Stimulated activated CD8-positive, alpha-beta memory T cell treated with anti-CD3 and anti-CD28 coated beads, Interleukin-12 subunit alpha, Interleukin-12 subunit beta, amount 100 ng/mL, for 1 hour (primary cell): ENCODE results near the gene OLFML2A.

Source experiments
- DNase-seq: peaks from one replicate; pipeline ENCODE4 v3.0.0-alpha.2; 2020; ENCODE audit warnings: low read depth

OLFML2A gene

GRCh38 chr9:124797343-124798103 lies 20.6 kb downstream of the OLFML2A start:
- no peak for DNase-seq

- DNase-seq = no peak
Observed at GRCh38 chr9:124799274-124800006, 22.5 kb downstream of the OLFML2A start.

- no peak for DNase-seq
Observed at GRCh38 chr9:124800306-124801259, 23.6 kb downstream of the OLFML2A start.

- DNase-seq = no peak
Observed at GRCh38 chr9:124801356-124801755, 24.4 kb downstream of the OLFML2A start.

GRCh38 chr9:124802426-124802825 lies 25.5 kb downstream of the OLFML2A start:
- no peak for DNase-seq

- DNase-seq = no peak
Observed at GRCh38 chr9:124803911-124804310, 27.0 kb downstream of the OLFML2A start.

GRCh38 chr9:124805186-124805585 lies 28.3 kb downstream of the OLFML2A start:
- no peak for DNase-seq

GRCh38 chr9:124808246-124808956 lies 31.5 kb downstream of the OLFML2A start:
- DNase-seq = no peak

GRCh38 chr9:124809211-124809610 lies 32.3 kb downstream of the OLFML2A start:
- no peak for DNase-seq

- no peak for DNase-seq
Observed at GRCh38 chr9:124809741-124810500, 33.0 kb downstream of the OLFML2A start.

- no peak for DNase-seq
Observed at GRCh38 chr9:124810663-124811355, 33.9 kb downstream of the OLFML2A start.

GRCh38 chr9:124812441-124812876 lies 35.5 kb downstream of the OLFML2A start:
- DNase-seq = no peak

- no peak for DNase-seq
Observed at GRCh38 chr9:124813041-124813440, 36.1 kb downstream of the OLFML2A start.

GRCh38 chr9:124813501-124814163 lies 36.7 kb downstream of the OLFML2A start:
- DNase-seq = no peak

GRCh38 chr9:124814164-124814535 lies 37.2 kb downstream of the OLFML2A start:
- no peak for DNase-seq

- no peak for DNase-seq
Observed at GRCh38 chr9:124815601-124816000, 38.7 kb downstream of the OLFML2A start.

GRCh38 chr9:124818431-124819281 lies 41.7 kb downstream of the OLFML2A start:
- no peak for DNase-seq

- no peak for DNase-seq
Observed at GRCh38 chr9:124820698-124821623, 44.0 kb downstream of the OLFML2A start.
